Activated T-cell treated with anti-CD3 and anti-CD28 coated beads for 24 hours (primary cell): ENCODE measurements around the gene TPD52L3.

ENCODE experiments used
- DNase-seq: peaks from one replicate; pipeline ENCODE4 v3.0.0-alpha.2; 2020; ENCODE audit warnings: low read depth

Gene TPD52L3

DNA sequence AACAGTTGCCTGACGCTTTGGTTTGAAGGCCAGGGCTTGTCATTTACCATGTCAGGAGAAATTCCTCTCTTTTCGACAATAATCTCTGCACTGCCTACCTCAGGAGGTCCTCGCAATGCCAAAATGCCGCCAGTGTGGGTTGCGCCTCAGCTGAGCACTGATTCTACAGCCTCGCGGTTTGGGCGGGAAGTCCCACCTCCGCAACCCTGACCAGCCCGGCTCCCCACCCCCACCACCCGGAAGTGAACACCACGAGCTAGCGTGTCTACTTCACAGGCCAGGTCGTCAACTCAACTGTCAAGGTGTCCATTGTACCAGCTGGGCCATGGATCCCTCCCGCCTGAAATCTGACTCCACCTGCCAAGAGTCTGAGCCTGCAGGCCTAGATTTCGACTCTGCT lies at the start of gene TPD52L3:
TPD52L3 (plus strand) TSS at position 273 of the 400 bp plus-strand sequence. CDS start 221 bp downstream, outside the sequence.
- DNase-seq, result no peak

DNA sequence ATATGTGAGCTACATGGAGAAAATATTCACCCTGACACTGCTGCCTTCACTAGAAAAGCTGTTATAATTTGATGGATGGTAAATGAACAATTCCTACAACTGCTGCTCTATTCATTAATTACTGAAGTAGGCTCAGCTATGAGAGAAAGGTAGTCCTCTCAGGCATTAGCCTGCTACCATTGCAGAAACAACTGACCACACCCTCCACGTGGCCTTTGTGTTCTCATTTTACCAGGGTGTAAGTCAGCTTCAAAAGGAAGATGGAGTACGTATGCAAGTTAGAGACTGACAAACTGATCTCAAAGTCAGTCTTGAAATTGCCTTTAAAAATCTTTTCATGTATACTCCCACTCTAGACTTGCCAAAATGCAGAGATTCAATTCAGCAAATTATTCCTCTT lies 26.3 kb upstream of the TPD52L3 start:
- DNase-seq, result no peak

DNA sequence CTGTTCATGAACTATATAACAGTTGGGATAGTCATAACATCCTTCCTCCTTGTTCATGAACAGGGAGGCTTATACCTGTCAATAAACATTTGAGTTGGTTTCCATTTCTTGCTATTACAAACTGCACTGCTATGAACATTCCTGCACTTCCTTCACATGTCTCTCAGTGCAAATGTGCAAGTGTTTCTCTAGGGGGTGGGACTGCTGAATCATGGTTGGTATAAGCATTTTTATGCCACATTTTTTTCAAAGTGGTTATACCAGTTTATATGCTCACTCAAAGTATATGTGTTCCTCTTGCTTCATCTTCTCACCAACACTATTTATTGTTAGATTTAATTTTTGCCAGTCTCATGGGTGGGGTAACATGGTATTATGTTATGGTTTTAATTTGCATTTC lies 25.8 kb upstream of the TPD52L3 start:
- no peak for DNase-seq

DNA sequence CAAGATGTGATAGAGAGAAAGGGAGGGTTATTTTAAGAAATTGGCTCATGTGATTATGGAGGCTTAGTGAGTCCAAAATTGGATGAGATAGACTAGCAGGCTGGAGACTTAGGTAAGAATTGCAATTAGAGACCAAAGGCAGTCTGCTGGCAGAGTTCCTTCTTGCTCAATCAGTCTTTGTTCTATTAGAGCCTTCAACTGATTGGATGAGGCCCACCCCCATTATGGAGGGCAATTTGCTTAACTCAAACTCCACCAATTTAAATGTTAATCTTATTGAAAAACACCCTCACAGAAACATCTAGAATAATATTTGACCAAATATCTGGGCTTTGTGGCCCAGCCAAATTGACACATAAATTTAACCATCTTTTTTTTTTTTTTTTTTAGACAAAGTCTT lies 23.9 kb upstream of the TPD52L3 start:
- DNase-seq, result no peak

DNA sequence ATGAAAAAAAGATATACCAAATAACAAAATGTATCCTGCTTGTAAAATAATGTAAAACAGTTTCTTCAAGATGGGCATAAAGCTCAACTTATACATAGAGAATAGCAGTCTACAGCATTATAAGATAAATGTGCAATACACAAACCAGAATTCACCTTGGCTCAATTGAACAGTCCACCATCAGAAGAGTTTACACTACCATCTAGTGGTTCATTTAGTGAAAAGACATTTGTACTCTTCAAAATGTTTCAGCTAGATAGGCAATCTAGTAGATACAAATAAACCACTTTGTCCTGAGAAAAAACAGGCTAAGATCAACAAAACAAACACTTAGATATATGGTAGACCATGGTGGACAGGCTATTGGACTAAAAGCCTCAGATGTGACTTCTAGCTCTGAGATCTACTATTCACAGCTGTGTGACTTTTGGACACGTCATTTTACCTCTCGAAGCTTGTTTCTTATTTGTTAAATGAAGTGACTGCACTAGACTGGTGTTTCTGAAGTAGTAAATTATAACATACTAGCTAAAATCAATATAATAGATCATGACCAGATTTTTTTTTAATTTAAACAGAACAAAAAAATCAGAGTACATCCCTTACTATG lies 22.1 kb upstream of the TPD52L3 start:
- DNase-seq, result no peak

DNA sequence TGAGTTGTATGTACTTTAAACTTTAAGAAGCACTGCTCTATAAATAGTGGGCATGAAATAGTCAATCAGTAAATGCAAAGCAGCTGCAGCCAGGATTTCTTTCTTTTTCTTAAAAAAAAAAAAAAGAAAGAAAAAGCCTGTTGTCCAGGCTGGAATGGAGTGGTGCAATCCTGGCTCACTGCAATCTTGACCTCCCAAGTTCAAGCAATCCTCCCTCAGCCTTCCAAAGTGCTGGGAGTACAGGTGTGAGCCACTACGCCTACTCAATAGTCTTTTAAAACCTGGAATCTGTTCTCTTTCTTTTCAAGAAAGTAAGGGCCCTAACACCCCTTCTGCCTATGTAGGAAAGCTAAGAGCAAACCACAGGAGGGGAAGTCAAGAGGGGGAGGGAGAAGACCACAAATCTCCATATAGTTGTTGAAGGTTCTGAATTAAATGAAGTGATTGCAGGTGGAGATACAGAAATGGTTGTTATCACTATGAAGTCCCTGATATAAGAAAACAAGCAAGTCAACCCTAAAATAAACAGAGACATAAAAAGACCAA lies 20.6 kb upstream of the TPD52L3 start:
- no peak for DNase-seq

DNA sequence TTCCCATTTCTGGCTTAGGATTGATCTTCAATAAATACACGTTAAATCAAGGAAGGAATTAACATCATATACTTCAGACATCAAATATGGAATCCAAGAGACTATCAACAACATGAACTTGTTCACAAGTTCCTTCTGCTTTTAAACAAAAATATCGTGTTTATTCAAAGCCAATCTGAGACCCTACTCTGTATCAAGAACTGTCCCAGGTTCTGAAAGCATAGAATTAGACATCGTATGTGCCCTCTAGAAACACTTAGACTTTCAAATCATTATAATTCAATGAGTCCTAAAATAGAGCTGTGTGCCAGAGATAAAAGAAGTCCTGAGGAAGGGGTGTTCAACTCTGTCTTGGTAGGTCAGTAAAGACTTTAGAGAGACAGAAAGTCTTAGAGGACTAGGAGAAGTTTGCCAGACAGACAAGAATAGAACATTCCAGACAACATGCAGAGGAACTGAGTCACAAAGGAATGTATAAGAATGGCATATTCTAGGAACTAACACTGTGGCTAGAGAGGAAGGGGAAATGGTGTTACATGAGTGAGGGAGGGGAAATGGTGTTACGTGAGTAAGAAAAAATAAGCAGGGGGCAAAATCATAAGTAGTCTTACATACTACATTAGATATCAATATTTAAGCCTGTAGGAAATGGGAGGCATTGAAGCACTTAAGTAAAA lies 2.9 kb downstream of the TPD52L3 start:
- no peak for DNase-seq

DNA sequence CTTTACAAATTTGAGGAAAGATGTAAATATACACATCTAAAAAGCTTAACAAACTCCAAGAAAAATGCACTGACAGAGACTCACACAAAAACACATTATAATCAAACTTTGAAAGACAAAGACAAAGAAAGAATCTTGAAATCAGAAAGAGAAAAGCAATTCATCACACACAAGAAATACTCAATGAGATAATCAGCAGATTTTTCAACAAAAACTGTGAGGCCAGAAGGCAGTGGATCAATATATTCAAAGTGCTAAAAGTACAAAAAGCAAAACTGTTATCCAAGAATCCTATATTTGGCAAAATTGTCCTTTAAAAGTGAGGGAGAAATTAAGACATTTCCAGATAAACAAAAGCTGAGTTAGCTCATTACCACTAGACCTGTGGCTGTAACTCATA lies 6.1 kb downstream of the TPD52L3 start:
- no peak for DNase-seq

DNA sequence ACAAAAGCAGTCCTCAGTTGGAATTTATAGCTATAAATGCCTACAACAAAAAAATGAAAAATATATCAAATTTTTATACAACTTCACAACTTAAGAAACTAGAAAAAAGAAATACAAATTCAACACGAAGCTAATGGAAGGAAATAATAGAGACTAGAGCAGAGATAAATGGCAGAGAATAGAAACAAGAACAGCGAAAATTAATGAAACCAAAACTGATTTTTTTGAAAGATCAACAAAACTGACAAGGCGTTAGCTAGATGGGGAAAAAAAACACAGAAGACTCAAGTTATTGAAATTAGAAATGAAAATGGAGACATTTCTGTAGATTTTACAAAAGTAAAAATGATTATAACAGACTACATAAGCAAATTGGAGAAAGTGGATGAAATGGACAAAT lies 20.6 kb downstream of the TPD52L3 start:
- DNase-seq, result no peak

DNA sequence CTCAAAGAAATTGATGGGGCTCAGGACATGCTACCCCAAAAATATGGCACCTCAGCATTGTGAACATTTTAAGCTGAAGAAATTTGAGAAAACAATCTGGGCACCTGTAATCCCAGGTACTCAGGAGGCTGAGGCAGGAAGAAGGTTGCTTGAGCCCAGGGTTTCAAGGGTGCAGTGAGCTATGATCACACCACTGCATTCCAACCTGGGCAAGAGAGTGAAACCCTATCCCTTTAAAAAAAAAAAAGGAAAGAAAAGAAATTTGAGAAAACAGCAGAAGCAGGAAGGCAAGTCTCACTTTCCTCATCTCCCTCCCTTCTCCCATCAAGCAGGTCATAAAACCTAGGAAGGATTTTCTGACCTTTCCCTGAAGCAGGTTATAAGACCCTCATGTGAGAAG lies 23.6 kb downstream of the TPD52L3 start:
- no peak for DNase-seq

DNA sequence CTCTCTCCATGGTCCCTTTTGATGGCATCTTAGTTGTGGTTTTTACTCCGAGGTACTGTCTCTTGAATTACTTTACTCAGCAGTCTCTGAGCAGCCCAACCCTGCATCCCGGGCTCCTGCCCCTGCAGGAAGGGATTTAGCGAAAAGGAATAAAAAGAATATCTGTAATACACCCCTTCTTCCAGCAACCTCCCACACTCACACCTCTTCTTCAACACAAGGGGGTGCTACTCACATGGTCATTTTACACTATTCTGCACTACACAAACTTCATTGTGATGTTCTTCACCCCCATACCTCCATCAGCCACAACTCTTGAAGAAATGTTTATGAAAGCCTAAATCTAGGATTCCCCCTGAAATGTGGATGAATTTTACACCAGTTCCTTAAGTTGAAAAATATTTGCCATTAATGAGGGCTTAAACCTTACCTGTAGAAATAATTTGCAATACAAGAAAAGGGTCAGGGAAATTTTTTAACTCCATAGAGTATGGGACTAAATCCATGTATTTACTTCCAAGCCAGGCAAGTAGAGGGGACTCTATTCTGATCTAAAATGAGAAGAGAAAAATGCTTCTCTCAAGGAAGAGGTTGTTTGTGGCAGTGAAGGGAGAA lies 26.0 kb downstream of the TPD52L3 start:
- peak; percentile 7 for DNase-seq

DNA sequence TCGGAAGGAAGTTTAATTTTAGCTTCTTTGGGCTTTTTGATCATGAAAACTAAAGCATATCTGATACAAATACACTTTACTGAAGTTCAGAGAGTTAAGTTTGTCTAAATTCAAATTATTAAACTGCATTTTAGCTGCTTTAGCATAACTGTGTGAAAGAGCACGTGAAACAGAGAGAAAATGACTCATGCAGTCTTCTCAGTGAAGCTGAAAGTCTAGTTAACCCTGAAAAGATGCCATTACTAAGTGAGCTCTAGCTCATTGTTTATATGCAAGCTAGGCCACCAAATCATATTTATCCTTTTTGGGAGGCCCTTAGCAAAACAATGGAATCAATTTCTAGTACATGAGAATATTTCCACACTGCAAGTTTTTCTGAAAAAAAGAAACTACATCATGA lies 27.6 kb downstream of the TPD52L3 start:
- DNase-seq, result no peak

DNA sequence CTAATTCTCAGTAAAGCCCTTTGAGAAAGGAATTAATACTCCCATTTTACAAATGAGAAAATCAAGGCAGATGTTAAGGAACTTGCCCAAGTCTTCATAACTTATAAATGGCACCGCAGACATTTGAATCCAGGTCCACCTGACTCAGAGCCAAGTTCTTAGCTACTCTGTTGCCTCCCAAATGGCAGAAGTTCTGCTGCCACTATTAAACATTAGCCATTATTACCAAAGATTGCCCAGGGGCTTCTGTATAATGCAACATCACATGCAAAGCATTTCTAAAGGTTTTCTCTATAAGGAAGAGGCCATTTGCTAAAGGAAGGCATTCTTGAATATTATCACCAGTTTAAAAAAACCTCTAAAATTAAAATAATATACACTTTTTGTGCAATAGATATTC lies 28.3 kb downstream of the TPD52L3 start:
- DNase-seq, result no peak

DNA sequence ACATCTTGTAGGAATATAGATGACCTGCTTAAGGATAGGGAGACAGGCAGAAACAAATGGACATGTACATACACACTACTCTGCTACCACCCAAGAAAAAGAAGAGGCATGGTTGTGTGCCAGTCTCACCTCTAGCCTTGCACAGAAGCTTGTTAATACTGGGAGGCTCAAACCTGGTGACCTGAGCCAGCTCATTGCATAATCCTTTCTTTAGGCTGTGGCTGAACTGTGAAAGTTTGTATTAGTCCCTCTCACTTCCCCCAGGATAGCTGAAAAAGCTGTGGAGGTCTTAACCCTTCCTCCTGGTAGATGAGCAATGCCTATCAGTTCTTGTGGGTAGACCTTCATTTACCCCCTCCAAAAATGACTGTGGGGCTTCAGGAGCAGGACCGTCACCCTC lies 28.7 kb downstream of the TPD52L3 start:
- no peak for DNase-seq

DNA sequence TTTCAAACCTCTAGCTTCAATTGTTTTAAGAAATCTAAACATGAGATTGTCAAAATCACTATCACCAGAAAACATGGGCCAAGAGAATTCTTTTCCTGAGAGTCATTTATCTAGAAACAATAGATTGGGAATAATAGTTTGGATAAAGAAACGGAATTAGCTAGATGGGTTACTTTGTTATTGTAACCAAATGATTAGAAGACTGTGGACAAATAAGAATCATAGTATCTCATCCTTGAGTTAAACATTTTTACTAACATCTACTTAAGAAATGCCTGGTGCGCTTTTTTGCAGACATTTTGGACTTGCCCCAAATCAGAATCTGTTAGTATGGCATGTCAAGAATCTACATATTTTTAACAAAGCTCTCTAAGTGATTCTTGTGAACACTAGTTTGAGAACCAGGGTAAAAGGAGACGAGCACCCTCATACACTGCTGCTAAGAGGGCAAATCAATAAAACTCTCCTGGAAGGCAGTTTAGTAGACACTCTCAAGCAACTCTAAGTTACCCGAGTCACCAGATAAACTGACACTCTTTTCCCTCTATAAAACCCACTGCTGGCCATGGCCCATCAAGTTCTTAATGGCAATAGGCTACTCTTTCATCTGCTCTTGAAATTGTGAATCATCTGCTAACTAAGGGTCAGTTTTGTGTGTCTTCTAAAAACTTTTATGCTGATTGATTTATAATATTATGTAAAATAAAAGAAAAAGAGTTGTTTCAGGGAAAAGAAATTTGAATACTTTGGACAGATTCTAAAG lies 39.1 kb downstream of the TPD52L3 start:
- DNase-seq, result no peak

DNA sequence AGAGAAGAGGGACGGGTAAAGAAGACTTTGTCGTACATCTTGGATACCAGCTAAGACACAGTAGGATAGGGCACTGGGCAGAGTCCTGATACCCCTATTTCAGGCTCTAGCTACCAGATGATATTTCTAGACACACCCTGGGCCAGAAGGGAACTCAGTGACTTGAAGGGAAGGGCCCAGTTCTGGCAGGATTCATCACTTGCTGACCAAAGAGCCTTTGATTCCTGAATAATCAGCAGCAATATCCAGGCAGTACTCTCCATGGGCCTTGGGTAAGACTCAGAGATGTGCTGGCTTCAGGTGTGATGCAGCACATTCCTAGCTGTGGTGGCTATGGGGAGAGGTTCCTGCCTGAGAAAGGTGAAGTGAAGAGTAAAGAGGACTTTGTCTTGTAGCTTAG lies 40.7 kb downstream of the TPD52L3 start:
- DNase-seq, result no peak
